SK-N-SH treated with all-trans-retinoic acid at 6 μM for 48 hours (cell line): ENCODE measurements around the gene AKT3.

Experiments used
- BACH2 ChIP-seq: fragments of 250-450 bp; sonication (Bioruptor Pico); IDR thresholded peaks from 2 replicates; pipeline ENCODE4 v1.9.0; 2021; ENCODE audit warnings: mild to moderate bottlenecking, borderline replicate concordance
- CREB5 ChIP-seq: fragments of 250-450 bp; sonication (Bioruptor Pico); IDR thresholded peaks from 2 replicates; pipeline ENCODE4 v1.5.1; 2020; ENCODE audit warnings: low read depth, mild to moderate bottlenecking, moderate library complexity
- CSRNP3 ChIP-seq: fragments of 250-450 bp; sonication (Bioruptor Pico); IDR thresholded peaks from 2 replicates; pipeline ENCODE4 v1.5.1; 2021; ENCODE audit warnings: mild to moderate bottlenecking, moderate library complexity
- PATZ1 ChIP-seq: fragments of 250-450 bp; sonication (Bioruptor Pico); IDR thresholded peaks from 2 replicates; pipeline ENCODE4 v1.8.0; 2020; ENCODE audit warnings: mild to moderate bottlenecking, moderate library complexity, borderline replicate concordance
- POU6F1 ChIP-seq: fragments of 250-450 bp; sonication (Bioruptor Pico); IDR thresholded peaks from 2 replicates; pipeline ENCODE4 v1.8.0; 2021; ENCODE audit warnings: low read depth, mild to moderate bottlenecking, moderate library complexity, borderline replicate concordance
- SNAI2 ChIP-seq: fragments of 250-450 bp; sonication (Bioruptor Pico); IDR thresholded peaks from 2 replicates; pipeline ENCODE4 v1.5.0; 2020; ENCODE audit warnings: mild to moderate bottlenecking, moderate library complexity
- TOX ChIP-seq: fragments of 250-450 bp; sonication (Bioruptor Pico); IDR thresholded peaks from 2 replicates; pipeline ENCODE4 v1.8.0; 2021; ENCODE audit warnings: mild to moderate bottlenecking, moderate library complexity, borderline replicate concordance
- TSHZ2 ChIP-seq: fragments of 250-450 bp; sonication (Bioruptor Pico); IDR thresholded peaks from 2 replicates; pipeline ENCODE4 v1.5.0; 2020; ENCODE audit warnings: mild to moderate bottlenecking, moderate library complexity
- ZNF565 ChIP-seq: fragments of 450-650 bp; formaldehyde crosslinking; conservative IDR thresholded peaks from 2 replicates; pipeline ENCODE4 v1.5.0; 2020; ENCODE audit warnings: low read depth, mild to moderate bottlenecking, moderate library complexity

- TF ChIP-seq ZNF565 (CRISPR knock-in tag) (no peak), SNAI2 (CRISPR knock-in tag) (no peak), PATZ1 (CRISPR knock-in tag) (no peak), CSRNP3 (no peak), CREB5 (CRISPR knock-in tag) (no peak), POU6F1 (CRISPR knock-in tag) (no peak), BACH2 (CRISPR knock-in tag) (no peak), TOX (CRISPR knock-in tag) (no peak), TSHZ2 (CRISPR knock-in tag) (no peak)
Observed at GRCh38 chr1:243791586-243792267, 58.3 kb downstream of the AKT3 start.
